Activated T-helper 17 cell treated with anti-CD3 and anti-CD28 coated beads, Interleukin-2, amount 50 U/mL, for 72 hours (primary cell): ENCODE results near the gene LRP10. TPM values are rescaled to one million over a fixed set of nuclear protein-coding genes. Genes with fewer than 3 reads are reported as not detected.

ENCODE experiments used
- ATAC-seq: fragments of 150-1000 bp; cut with Tn5 transposase; replicated peaks from 2 replicates; pipeline ENCODE4 v1.10.0; 2021; ENCODE audit warnings: mild to moderate bottlenecking, moderate library complexity
- H3K27ac Mint-ChIP-seq: one replicate; pipeline ENCODE4 v1.8.0; 2022; ENCODE audit warnings: mixed read lengths
- H3K27me3 Mint-ChIP-seq: one replicate; pipeline ENCODE4 v1.8.0; 2022; ENCODE audit warnings: mixed read lengths
- H3K36me3 Mint-ChIP-seq: one replicate; pipeline ENCODE4 v1.8.0; 2022; ENCODE audit warnings: low read depth, mild to moderate bottlenecking, mixed read lengths
- H3K4me1 Mint-ChIP-seq: one replicate; pipeline ENCODE4 v1.8.0; 2022; ENCODE audit warnings: mixed read lengths
- H3K4me3 Mint-ChIP-seq: one replicate; pipeline ENCODE4 v1.8.0; 2022; ENCODE audit warnings: mild to moderate bottlenecking, mixed read lengths
- H3K9me3 Mint-ChIP-seq: one replicate; pipeline ENCODE4 v1.8.0; 2022; ENCODE audit warnings: mixed read lengths
- total RNA-seq, 2 donors: library from RNA; stranded (reverse); gene quantifications; one replicate each; pipeline ENCODE4 v1.2.3, GENCODE V29; 2022

LRP10 gene
- total RNA-seq, 2 donors from 2014 or later, result 61.3 to 78.1 TPM

GRCh38 chr14:22866874-22867273 lies 4.7 kb upstream of the LRP10 start:
- Mint-ChIP-seq H3K27ac (peak overlapping the region; percentile 76), H3K4me1 (peaks cover 11% of the 10 kb centered on the region), H3K9me3 (no peaks in the 10 kb centered on the region), H3K36me3 (no peaks in the 10 kb centered on the region), H3K27me3 (no peaks in the 10 kb centered on the region), H3K4me3 (no peak overlapping the region)
- no peak for ATAC-seq

DNA sequence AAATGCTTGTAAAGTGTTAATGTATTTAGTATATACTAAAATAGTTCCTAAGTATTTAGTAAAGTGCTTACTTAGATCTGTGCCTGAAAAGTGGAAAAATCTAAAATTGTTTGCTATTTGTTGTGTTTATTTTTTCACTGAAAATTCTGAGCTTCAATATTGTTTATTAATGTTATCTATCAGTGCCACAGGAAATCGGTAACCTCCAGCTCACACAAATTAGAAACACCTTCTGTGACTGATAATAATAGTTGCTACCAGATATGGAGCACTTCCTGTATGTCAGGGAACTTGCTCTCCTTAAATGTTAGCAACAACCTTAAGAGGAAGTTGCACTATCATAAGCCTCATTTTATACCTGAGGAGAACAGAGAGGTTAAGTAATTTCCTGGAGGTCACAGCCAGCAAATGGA lies 723 bp upstream of the LRP10 start:
- Mint-ChIP-seq H3K27me3 (no peaks in the 10 kb centered on the region), H3K4me1 (peaks cover 18% of the 10 kb centered on the region), H3K9me3 (no peaks in the 10 kb centered on the region), H3K4me3 (peak overlapping the region; percentile 99), H3K36me3 (peaks cover 36% of the 10 kb centered on the region), H3K27ac (peak overlapping the region; percentile 99)
- ATAC-seq, result no peak

DNA sequence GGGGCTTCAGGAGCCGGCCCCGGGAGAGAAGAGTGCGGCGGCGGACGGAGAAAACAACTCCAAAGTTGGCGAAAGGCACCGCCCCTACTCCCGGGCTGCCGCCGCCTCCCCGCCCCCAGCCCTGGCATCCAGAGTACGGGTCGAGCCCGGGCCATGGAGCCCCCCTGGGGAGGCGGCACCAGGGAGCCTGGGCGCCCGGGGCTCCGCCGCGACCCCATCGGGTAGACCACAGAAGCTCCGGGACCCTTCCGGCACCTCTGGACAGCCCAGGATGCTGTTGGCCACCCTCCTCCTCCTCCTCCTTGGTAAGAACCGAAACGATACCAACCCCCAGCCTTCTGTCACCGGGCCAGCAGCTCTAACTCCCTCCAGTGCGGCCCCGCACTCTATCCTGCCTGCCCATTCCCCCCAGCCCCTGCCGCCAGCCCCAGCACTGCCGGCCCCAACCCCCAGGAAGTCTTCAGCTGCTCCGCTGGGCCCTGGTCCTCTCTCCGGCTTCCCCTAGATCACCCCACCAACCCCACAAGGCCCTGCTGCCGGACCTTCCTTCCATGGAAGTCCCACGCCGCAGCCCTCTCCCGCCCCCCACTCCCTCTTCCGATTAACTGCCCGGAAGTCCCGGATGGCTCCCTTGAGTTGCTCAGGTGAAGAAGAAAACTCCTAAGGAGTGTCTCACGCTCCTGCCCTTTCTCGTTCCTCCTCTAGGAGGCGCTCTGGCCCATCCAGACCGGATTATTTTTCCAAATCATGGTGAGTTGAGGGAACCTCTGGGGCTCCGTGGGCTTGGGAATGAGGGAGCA lies 693 bp downstream of the LRP10 start:
- H3K4me3 Mint-ChIP-seq, result peak overlapping the region; percentile 99
- peaks cover 50% of the 10 kb centered on the region for H3K36me3 Mint-ChIP-seq
- H3K4me1 Mint-ChIP-seq, result peaks cover 16% of the 10 kb centered on the region
- peak; percentile 23 for ATAC-seq
- H3K27ac Mint-ChIP-seq, result peak overlapping the region; percentile 99
- no peaks in the 10 kb centered on the region for H3K9me3 Mint-ChIP-seq
- H3K27me3 Mint-ChIP-seq, result no peaks in the 10 kb centered on the region

DNA sequence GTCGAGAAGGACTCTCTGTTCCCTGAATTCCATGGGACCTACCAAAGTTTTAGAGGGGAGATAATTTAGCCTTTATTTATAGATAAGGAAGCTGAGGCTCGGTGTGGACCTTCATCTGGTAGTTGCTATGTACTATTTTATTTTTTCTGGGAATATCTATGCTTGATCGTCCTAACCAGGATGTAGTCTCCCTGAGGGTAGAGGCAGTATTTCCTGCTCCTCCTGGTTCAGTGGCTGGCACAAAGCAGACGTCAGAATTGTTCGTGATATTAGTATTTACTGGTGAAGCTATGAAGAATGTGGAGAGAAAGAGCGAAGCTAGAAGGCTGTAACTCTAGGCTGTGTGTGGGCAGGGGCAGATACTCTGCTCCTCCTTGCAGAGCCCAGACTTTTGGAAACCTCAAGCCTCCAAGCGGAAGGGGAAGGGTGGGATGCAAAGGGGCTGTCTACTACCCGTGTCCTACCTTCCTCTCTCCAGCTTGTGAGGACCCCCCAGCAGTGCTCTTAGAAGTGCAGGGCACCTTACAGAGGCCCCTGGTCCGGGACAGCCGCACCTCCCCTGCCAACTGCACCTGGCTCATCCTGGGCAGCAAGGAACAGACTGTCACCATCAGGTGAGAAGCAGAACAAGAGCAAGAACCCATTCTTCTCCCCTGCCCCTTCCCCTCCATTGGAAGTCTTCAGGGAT lies 1.4 kb downstream of the LRP10 start:
- peak overlapping the region; percentile 99 for H3K4me3 Mint-ChIP-seq
- ATAC-seq, result no peak
- no peaks in the 10 kb centered on the region for H3K9me3 Mint-ChIP-seq
- H3K36me3 Mint-ChIP-seq, result peaks cover 57% of the 10 kb centered on the region
- peak overlapping the region; percentile 99 for H3K27ac Mint-ChIP-seq
- H3K27me3 Mint-ChIP-seq, result no peaks in the 10 kb centered on the region
- H3K4me1 Mint-ChIP-seq, result peaks cover 16% of the 10 kb centered on the region

GRCh38 chr14:22875003-22875747 lies 3.6 kb downstream of the LRP10 start:
- no peaks in the 10 kb centered on the region for H3K27me3 Mint-ChIP-seq
- peaks cover 22% of the 10 kb centered on the region for H3K4me1 Mint-ChIP-seq
- H3K9me3 Mint-ChIP-seq, result no peaks in the 10 kb centered on the region
- no peak overlapping the region for H3K27ac Mint-ChIP-seq
- H3K36me3 Mint-ChIP-seq, result peaks cover 73% of the 10 kb centered on the region
- ATAC-seq, result no peak
- H3K4me3 Mint-ChIP-seq, result no peak overlapping the region

DNA sequence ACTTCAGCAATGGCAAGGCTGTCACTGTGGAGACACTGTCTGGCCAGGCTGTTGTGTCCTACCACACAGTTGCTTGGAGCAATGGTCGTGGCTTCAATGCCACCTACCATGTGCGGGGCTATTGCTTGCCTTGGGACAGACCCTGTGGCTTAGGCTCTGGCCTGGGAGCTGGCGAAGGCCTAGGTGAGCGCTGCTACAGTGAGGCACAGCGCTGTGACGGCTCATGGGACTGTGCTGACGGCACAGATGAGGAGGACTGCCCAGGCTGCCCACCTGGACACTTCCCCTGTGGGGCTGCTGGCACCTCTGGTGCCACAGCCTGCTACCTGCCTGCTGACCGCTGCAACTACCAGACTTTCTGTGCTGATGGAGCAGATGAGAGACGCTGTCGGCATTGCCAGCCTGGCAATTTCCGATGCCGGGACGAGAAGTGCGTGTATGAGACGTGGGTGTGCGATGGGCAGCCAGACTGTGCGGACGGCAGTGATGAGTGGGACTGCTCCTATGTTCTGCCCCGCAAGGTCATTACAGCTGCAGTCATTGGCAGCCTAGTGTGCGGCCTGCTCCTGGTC lies 4.3 kb downstream of the LRP10 start:
- Mint-ChIP-seq H3K27me3 (no peaks in the 10 kb centered on the region), H3K4me3 (no peak overlapping the region), H3K36me3 (peaks cover 73% of the 10 kb centered on the region)

DNA sequence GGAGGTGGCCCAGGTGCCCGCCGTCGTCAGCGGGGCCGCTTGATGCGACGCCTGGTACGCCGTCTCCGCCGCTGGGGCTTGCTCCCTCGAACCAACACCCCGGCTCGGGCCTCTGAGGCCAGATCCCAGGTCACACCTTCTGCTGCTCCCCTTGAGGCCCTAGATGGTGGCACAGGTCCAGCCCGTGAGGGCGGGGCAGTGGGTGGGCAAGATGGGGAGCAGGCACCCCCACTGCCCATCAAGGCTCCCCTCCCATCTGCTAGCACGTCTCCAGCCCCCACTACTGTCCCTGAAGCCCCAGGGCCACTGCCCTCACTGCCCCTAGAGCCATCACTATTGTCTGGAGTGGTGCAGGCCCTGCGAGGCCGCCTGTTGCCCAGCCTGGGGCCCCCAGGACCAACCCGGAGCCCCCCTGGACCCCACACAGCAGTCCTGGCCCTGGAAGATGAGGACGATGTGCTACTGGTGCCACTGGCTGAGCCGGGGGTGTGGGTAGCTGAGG lies 5.5 kb downstream of the LRP10 start:
- H3K4me1 Mint-ChIP-seq, result peaks cover 23% of the 10 kb centered on the region
- H3K27me3 Mint-ChIP-seq, result no peaks in the 10 kb centered on the region
- no peak overlapping the region for H3K27ac Mint-ChIP-seq
- H3K36me3 Mint-ChIP-seq, result peaks cover 73% of the 10 kb centered on the region
- no peaks in the 10 kb centered on the region for H3K9me3 Mint-ChIP-seq
- no peak for ATAC-seq
- no peak overlapping the region for H3K4me3 Mint-ChIP-seq

More for the DNA sequence above, 4.3 kb downstream of the LRP10 start:
- Mint-ChIP-seq H3K4me1 (peaks cover 18% of the 10 kb centered on the region), H3K9me3 (no peaks in the 10 kb centered on the region), H3K27ac (peak overlapping the region; percentile 38)
- ATAC-seq, result no peak

DNA sequence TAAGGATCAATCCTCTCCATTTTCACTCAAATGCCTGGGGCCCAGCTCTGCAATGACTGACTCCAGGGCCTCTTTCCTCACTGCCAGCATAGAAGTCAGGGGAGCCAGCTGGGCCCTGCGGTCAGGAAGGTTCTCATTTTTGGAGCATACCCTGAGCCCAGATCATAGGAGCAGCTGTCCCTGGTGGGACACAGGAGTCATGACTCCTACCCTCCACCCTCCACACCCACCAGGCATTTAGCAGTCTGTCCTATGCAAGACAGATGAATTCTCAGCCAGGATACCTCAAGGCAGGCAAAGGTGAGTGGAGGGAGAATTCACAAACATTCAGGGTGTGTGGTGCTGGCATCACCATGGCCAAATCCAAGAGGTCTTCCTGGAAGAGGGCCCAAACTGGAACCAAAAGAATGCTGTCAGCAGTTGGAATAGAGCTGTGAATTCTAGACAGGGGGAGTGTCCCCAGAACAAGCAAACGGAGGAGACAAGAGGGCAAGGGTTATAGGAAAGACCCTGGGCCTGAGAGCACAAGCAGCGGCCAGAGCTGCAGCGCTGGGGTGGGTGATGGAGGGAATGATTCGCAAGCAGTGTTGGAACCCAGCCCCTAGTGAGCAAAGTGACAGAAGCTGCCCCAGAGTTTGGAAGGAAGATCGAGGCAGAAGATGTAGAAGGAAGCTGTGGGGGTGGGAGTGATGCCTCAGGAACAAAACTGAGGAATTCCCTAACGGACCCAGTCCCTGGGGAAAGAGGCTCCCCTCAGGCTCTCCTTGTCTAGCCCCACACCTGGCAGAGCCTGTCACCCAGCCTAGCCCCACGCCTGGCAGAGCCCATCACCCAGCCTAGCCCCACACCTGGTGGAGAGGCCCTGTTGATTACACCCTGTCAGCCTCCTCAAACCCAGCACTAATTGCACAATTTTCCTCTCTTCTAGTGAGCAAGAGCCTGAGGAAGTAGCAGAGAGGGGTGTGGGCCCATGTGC lies 7.0 kb downstream of the LRP10 start:
- ATAC-seq, result no peak
- H3K4me3 Mint-ChIP-seq, result no peak overlapping the region
- peak overlapping the region; percentile 74 for H3K27ac Mint-ChIP-seq

DNA sequence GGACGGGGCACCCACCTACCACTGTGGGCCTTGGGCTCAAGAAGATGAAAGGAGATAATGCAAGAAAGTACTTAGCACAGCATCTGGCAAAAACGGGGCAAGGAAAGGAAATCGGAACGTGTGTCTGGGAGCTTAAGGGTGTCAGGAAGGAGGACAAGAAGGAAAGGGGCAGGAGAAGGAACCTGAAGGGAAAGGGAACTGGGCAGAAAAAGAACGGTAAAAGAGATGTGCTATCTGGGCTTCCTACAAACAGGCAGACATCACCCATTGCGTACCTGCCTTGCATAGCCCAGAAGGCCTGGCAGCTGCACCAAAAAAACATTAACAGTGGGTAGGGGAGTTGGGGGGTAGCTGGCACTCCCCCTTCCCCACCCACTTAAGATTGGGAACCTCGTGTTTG lies 10.5 kb downstream of the LRP10 start:
- H3K27me3 Mint-ChIP-seq, result no peaks in the 10 kb centered on the region
- no peaks in the 10 kb centered on the region for H3K9me3 Mint-ChIP-seq
- H3K27ac Mint-ChIP-seq, result peak overlapping the region; percentile 1
- peaks cover 24% of the 10 kb centered on the region for H3K36me3 Mint-ChIP-seq
- peaks cover 30% of the 10 kb centered on the region for H3K4me1 Mint-ChIP-seq
- no peak for ATAC-seq
- no peak overlapping the region for H3K4me3 Mint-ChIP-seq

More for the DNA sequence above, 7.0 kb downstream of the LRP10 start:
- peaks cover 59% of the 10 kb centered on the region for H3K36me3 Mint-ChIP-seq
- H3K27me3 Mint-ChIP-seq, result no peaks in the 10 kb centered on the region
- no peaks in the 10 kb centered on the region for H3K9me3 Mint-ChIP-seq
- H3K4me1 Mint-ChIP-seq, result peaks cover 22% of the 10 kb centered on the region

GRCh38 chr14:22882529-22883172 lies 11.1 kb downstream of the LRP10 start:
- ATAC-seq, result no peak
- H3K27ac Mint-ChIP-seq, result peak overlapping the region; percentile 49
- H3K4me3 Mint-ChIP-seq, result no peak overlapping the region
- no peaks in the 10 kb centered on the region for H3K9me3 Mint-ChIP-seq
- H3K36me3 Mint-ChIP-seq, result peaks cover 19% of the 10 kb centered on the region
- peaks cover 30% of the 10 kb centered on the region for H3K4me1 Mint-ChIP-seq
- no peaks in the 10 kb centered on the region for H3K27me3 Mint-ChIP-seq

DNA sequence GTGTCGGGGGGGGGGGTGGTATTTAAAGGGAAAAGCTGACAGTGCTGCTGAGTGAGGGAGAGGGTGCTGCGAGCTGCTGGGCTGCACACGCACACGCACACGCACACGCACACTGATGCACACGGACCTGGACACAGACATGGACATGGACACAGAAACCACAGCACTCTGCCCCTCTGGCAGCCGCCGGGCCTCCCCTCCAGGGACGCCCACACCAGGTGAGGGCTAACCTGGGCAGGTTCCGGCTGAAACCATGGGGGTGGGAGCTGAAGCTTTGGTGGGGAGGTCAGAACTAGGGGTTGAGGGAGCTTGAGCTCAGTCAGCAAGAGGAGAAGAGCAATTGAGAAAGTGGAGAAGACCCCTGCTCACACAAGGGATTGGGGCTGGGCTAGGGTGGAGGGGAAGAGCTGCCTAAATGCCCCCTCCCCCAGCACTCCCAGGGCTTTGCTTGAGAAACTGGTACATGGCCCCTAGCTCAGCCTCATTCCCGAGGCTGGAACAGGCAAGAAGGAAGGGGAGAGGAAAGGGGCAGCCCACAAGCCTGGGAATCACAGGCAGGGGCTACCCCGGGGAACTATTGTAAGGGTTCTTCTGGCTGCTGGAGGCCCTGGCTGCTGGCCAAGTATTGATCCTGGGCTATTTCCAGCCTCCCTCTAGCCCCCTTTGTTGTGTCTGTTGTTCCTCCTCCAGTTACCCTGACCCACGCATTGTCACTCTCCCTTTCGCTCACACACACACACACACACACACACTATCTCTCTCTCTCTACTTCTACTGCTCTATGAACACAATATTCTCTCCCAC lies 11.8 kb downstream of the LRP10 start, which contains the start of gene REM2:
Gene REM2, plus strand, starts transcription at position 50 of the 804 bp plus-strand sequence. Its CDS starts 66 bp downstream, at position 116.
- Mint-ChIP-seq H3K27me3 (no peaks in the 10 kb centered on the region), H3K27ac (peak within 1 kb of the TSS; percentile 49), H3K4me1 (peaks cover 30% of the 10 kb centered on the region), H3K9me3 (no peaks in the 10 kb centered on the region), H3K4me3 (no peak within 1 kb of the TSS), H3K36me3 (peaks cover 11% of the 10 kb centered on the region)
- ATAC-seq, result no peak

- ATAC-seq, result no peak
- Mint-ChIP-seq H3K36me3 (peaks cover 5% of the 10 kb centered on the region), H3K4me3 (no peak overlapping the region), H3K27me3 (no peaks in the 10 kb centered on the region), H3K27ac (peak overlapping the region; percentile 16), H3K4me1 (peaks cover 29% of the 10 kb centered on the region), H3K9me3 (no peaks in the 10 kb centered on the region)
Measured at GRCh38 chr14:22884076-22884737, 12.7 kb downstream of the LRP10 start.
